Vagina (tissue), 2 donors: ENCODE results near the gene CAP1. TPM values are rescaled to one million over a fixed set of nuclear protein-coding genes. Genes with fewer than 3 reads are reported as not detected.

Source experiments
- DNase-seq, 2 donors: peaks; one replicate each; pipeline ENCODE4 v3.0.0-alpha.2; 2017; ENCODE audit errors: extremely low spot score in 2 of 2
- H3K27ac ChIP-seq: fragments of 200-600 bp; sonication (generic); one replicate; pipeline ENCODE4 v1.5.1; 2019
- H3K27me3 ChIP-seq: fragments of 200-600 bp; sonication (generic); one replicate; pipeline ENCODE4 v1.5.1; 2019
- H3K36me3 ChIP-seq, 2 donors: fragments of 200-600 bp; sonication (generic); one replicate each; pipeline ENCODE4 v1.5.1; 2017 to 2019
- H3K4me1 ChIP-seq: fragments of 200-600 bp; sonication (generic); one replicate; pipeline ENCODE4 v1.5.1; 2019
- H3K4me3 ChIP-seq, 2 donors: fragments of 200-600 bp; sonication (generic); 1 replicate in 1 of 2; 2 replicates in 1 of 2; pipeline ENCODE4 v1.5.1; 2016 to 2019
- H3K9me3 ChIP-seq: fragments of 200-600 bp; sonication (generic); one replicate; pipeline ENCODE4 v1.5.1; 2019
- CTCF ChIP-seq, 3 experiments: fragments of 450-650 bp in 2 of 3; fragments of 200-600 bp in 1 of 3; sonication (generic) in 1 of 3; IDR thresholded peaks; one replicate each; pipeline ENCODE4 v1.5.1; 2017 to 2019; ENCODE audit warnings: antibody characterized with exemption in 3 of 3, mild to moderate bottlenecking in 2 of 3, moderate library complexity in 2 of 3
- POLR2A ChIP-seq, 2 donors: fragments of 450-650 bp; IDR thresholded peaks; one replicate each; pipeline ENCODE4 v1.6.1; 2017; ENCODE audit warnings: antibody characterized with exemption in 2 of 2, mild to moderate bottlenecking in 2 of 2, moderate library complexity in 2 of 2
- POLR2AphosphoS5 ChIP-seq, 2 donors: sonication (generic); formaldehyde crosslinking; IDR thresholded peaks; one replicate each; pipeline ENCODE4 v1.9.0; 2017; ENCODE audit warnings: antibody characterized with exemption in 2 of 2, mild to moderate bottlenecking in 2 of 2, low read depth in 1 of 2; ENCODE audit not compliant: insufficient read depth in 1 of 2
- intact Hi-C: fragments of 100-400 bp; cut with DNase I; formaldehyde crosslinking; loops from one replicate; pipeline ENCODE4 v1.15.1; 2023
- total RNA-seq: library from RNA; depleted of rRNA; stranded (reverse); fragments of >200 nt; gene quantifications from one replicate; pipeline ENCODE4 v1.2.3, GENCODE V29; 2016

Gene CAP1
- total RNA-seq, 1 donor from 2014 or later: 206 TPM

GRCh38 chr1:40023379-40023944 lies 17.1 kb upstream of the CAP1 start:
- Histone ChIP-seq H3K4me1 (no peaks in the 10 kb centered on the region), H3K9me3 (no peaks in the 10 kb centered on the region), H3K4me3 (no peak overlapping the region), H3K36me3 (no peaks in the 10 kb centered on the region), H3K27me3 (no peaks in the 10 kb centered on the region), H3K27ac (no peak overlapping the region)
- TF ChIP-seq POLR2AphosphoS5 (IDR thresholded peaks at IDR 0.05; ENCODE audit: insufficient read depth in 1 of 2, low read depth in 1 of 2) (no peak), POLR2A (IDR thresholded peaks at IDR 0.05) (no peak), CTCF (IDR thresholded peaks at IDR 0.05) (no peak)
- intact Hi-C loops: no loop called here
- DNase-seq: no peak

- Histone ChIP-seq H3K9me3 (no peaks in the 10 kb centered on the region), H3K36me3 (no peaks in the 10 kb centered on the region), H3K27me3 (no peaks in the 10 kb centered on the region), H3K4me1 (no peaks in the 10 kb centered on the region), H3K4me3 (no peak overlapping the region), H3K27ac (no peak overlapping the region)
- intact Hi-C loops: no loop called here
- TF ChIP-seq CTCF (IDR thresholded peaks at IDR 0.05): no peak
- no peak for TF ChIP-seq POLR2A (IDR thresholded peaks at IDR 0.05)
- no peak for TF ChIP-seq POLR2AphosphoS5 (IDR thresholded peaks at IDR 0.05; ENCODE audit: insufficient read depth in 1 of 2, low read depth in 1 of 2)
- no peak for DNase-seq
Measured at GRCh38 chr1:40024671-40025070, 15.9 kb upstream of the CAP1 start.

GRCh38 chr1:40027647-40028046 lies 12.9 kb upstream of the CAP1 start:
- DNase-seq: no peak
- Histone ChIP-seq H3K27ac (no peak overlapping the region), H3K4me3 (no peak overlapping the region), H3K36me3 (no peaks in the 10 kb centered on the region), H3K27me3 (no peaks in the 10 kb centered on the region), H3K9me3 (no peaks in the 10 kb centered on the region), H3K4me1 (peaks cover 8% of the 10 kb centered on the region)
- intact Hi-C loops: no loop called here
- no peak for TF ChIP-seq POLR2AphosphoS5 (IDR thresholded peaks at IDR 0.05; ENCODE audit: insufficient read depth in 1 of 2, low read depth in 1 of 2)
- no peak for TF ChIP-seq CTCF (IDR thresholded peaks at IDR 0.05)
- TF ChIP-seq POLR2A (IDR thresholded peaks at IDR 0.05): no peak

GRCh38 chr1:40029608-40030007 lies 10.9 kb upstream of the CAP1 start:
- intact Hi-C loops: no loop called here
- Histone ChIP-seq H3K9me3 (no peaks in the 10 kb centered on the region), H3K4me1 (peaks cover 8% of the 10 kb centered on the region), H3K36me3 (no peaks in the 10 kb centered on the region), H3K4me3 (no peak overlapping the region), H3K27ac (no peak overlapping the region), H3K27me3 (no peaks in the 10 kb centered on the region)
- TF ChIP-seq POLR2A (IDR thresholded peaks at IDR 0.05) (no peak), CTCF (IDR thresholded peaks at IDR 0.05) (no peak), POLR2AphosphoS5 (IDR thresholded peaks at IDR 0.05; ENCODE audit: insufficient read depth in 1 of 2, low read depth in 1 of 2) (no peak)
- DNase-seq: no peak

- Histone ChIP-seq H3K4me3 (no peak overlapping the region), H3K27me3 (no peaks in the 10 kb centered on the region), H3K27ac (no peak overlapping the region), H3K36me3 (no peaks in the 10 kb centered on the region), H3K4me1 (peaks cover 8% of the 10 kb centered on the region), H3K9me3 (no peaks in the 10 kb centered on the region)
- TF ChIP-seq POLR2AphosphoS5 (IDR thresholded peaks at IDR 0.05; ENCODE audit: insufficient read depth in 1 of 2, low read depth in 1 of 2): no peak
- no peak for TF ChIP-seq CTCF (IDR thresholded peaks at IDR 0.05)
- TF ChIP-seq POLR2A (IDR thresholded peaks at IDR 0.05): no peak
- DNase-seq: no peak
- intact Hi-C loops: no loop called here
Measured at GRCh38 chr1:40030528-40031135, 9.9 kb upstream of the CAP1 start.
